Fibroblast of pulmonary artery (primary cell): ENCODE measurements around the gene VTCN1.
A peak's percentile ranks its signal among the peaks of the same experiment; 100 is the strongest.

Source experiments
- DNase-seq: peaks from one replicate; pipeline ENCODE4 v3.0.0-alpha.2; 2010; ENCODE audit warnings: low read depth
- H3K4me3 ChIP-seq: replicated peaks from 2 replicates; pipeline ENCODE4 v1.5.1; 2011; ENCODE audit warnings: low read depth, mild to moderate bottlenecking, control low read depth, low read length, moderate library complexity
- CTCF ChIP-seq: IDR thresholded peaks from 2 replicates; pipeline ENCODE4 v1.5.1; 2011; ENCODE audit warnings: mild to moderate bottlenecking, control low read depth, low read length, inconsistent platforms; ENCODE audit errors: missing control alignments

VTCN1 gene

GRCh38 chr1:117093870-117094621 lies 116.7 kb downstream of the VTCN1 start:
- peak; percentile 43 for TF ChIP-seq CTCF
- peak; percentile 75 for DNase-seq
- no peak overlapping the region for H3K4me3 ChIP-seq
